GM21825 (cell line): ENCODE results near the gene SCGB3A1.

Source experiments
- ATAC-seq: cut with Tn5 transposase; IDR thresholded peaks from one replicate; pipeline ENCODE4 v1.9.1; 2021; ENCODE audit warnings: mild to moderate bottlenecking, moderate library complexity; ENCODE audit not compliant: unreplicated experiment

Gene SCGB3A1

DNA sequence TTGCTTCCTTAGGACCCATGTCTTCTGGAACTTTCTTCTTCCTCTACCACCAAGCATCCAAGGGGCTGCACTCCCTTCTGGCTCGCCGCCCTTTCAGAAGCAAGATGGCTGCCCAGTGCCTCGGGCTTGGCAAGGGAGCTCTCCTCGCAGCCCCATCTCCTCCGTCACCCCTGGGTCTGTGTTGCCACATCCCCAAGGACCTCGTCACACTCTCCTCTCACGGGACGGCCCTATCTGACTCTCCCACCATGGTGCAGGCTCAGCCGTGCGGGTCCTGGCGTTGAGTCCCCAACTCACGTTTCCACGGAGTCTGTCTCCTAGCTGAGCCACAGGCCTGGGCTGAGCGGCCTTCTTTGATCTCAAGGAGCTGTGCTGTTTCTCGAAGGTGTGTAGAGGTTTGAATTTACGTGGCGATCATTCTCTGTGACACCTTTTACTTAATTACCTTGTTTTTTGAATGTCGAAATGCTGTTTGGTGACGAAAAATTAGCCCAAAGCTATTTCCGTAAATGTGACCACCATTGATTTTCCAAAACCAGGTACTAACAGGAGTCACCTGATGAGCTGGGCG, 15.0 kb upstream of the SCGB3A1 start:
- no peak for ATAC-seq

- no peak for ATAC-seq
Observed at GRCh38 chr5:180605554-180606214, 14.4 kb upstream of the SCGB3A1 start.

DNA sequence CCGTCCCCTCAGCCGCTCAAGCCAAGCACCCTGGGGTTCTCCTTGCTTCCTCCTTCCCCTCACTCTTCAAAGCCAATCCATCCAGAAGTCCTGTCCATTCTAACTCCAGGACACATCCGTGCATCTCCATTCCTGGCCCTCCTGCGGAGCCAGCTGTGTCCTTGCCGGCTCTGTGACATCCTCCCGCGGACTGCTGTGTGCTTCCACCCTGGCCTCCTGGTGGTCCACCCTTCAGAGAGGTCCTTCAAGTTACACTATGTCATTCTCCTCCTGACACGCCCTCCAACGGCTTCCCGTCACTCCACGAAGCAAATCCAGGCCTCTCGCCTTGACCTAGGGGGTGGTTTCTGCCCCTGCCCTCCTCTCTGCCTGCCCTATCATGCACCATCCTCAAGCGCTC, 13.0 kb upstream of the SCGB3A1 start:
- ATAC-seq = no peak

DNA sequence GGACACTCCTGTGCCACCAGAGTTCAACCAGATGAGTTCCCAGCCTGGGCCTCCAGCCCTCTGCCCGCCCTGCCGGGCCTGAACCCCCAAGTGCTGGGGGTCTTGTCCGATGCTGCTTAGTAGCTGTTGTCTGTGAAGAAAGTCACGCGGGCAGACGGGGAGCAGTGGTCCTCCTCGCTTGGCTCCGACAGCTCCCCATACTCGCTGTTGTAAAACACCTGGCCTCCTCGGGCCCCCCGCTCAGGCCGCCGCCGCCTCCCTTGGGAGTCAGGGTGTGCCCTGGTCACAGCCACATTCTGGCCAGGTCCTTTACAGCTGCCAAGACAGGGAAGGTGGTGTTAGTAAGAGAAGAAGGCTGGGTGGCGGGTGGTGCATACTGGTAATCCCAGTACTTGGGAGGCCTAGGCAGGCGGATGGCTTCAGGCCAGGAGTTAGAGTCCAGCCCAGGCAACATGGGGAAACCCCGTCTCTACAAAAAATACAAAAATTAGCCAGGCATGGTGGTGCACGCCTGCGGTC, 11.8 kb upstream of the SCGB3A1 start:
- no peak for ATAC-seq

DNA sequence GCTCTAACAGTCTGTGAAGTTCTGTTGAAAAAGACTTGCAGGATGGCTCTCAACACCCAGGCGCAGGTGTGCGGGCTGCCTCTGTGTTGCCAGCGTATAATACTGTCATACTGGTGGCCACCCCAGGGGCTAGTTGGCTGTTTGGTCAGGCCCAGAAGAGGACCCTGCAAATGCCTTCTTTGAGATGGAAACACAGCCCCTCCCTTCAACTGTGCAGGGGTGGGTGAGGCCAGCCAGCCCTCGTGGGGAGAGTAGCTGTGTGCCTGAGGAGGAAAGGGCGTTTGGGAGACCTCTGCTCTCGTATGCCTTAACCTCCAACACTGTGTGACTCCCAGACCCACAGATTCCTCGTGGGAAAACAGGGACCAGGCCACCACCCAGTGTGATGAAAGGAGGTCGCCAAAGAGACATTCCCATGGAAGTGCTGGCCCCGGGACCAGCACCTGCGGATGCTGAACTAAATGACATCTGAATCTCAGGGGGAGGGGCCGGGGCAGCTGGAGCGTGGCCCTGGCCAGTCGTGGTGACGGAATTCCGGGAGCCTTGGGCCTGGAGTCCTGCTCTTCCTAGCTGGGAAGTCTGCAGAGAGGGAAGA, 11.3 kb upstream of the SCGB3A1 start:
- ATAC-seq = no peak

DNA sequence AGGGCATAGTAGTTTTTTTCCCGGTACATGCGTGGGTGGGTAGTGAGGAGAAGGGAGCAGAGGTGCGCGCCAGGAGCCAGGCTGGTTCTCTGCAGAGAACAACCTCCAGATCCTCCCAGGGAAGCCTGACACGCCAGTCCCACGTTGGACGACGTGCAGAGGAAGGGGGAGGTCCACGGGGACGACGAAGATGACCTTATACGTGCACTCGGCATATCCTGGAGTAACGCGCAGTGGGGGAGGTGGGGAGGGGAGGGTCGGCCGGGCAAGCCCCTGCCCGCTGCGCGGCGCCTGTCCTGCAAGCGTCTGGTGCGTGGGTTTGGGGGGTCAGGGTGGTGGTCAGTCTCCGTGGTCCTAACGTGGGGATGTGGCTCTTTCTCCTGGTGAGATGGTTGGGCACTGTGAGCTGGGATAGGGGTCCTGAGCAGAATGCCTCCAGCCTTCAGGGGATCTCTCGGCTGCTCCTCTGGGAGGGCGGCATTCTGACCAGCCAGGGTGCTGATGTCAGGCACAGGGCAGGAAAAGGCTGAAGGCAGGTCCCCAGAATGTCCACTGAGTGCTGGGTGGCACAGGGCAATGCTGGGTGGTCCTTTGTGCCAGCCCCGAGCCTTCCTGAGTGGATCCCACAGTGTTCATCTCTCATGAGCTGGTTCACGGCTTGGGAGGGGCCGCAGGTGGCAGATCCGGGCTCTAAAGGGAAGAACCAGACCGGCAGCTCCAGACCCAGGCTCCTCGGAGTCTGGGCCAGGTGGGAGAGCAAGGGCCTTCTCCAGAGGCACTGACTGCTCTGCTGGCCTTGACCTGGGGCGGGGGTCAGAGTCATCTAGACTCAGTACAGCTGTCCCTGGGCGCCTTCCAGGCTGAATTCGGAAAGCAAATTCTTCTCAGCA, 10.5 kb upstream of the SCGB3A1 start:
- ATAC-seq = no peak

DNA sequence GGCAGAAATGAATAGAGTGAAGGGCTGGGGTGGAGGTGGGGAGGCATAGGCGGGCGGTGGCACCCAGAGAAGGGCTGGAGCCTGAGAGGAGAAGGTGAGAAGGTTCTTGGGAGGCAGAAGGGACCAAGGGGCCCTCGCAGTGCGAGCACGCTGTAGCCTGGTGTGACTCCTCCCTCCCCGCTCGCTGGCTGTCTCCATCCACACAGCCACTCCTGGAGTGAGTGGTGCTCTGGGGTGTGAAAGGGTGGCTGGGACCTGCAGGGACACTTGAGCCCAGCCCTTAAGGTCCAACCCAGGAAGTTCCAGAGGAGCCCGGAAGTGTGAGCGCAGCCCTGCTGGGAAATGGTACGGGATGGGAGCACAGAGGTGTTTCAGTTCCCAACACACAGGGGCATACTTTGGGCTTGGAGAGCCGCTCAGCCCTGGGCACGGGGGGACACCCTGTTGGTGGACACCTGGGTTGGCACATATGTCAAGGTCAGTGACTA, 9.3 kb upstream of the SCGB3A1 start:
- no peak for ATAC-seq

GRCh38 chr5:180599981-180600553, 8.8 kb upstream of the SCGB3A1 start:
- no peak for ATAC-seq

DNA sequence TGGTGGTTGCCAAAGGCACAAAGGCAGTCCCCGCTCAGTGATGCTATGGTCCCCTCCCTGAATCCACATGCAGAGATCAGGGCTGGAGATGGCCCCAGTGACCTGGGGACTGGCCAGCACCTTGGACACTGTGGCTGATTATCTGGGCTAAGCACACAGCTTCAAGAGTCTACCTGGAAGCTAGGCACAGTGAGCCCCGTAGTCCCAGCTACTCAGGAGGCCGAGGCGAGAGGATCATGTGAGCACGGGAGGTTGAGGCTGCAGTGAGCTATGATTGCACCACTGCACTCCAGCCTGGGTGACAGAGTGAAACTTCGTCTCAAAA, 8.3 kb upstream of the SCGB3A1 start:
- no peak for ATAC-seq

GRCh38 chr5:180598797-180599589, 7.7 kb upstream of the SCGB3A1 start:
- ATAC-seq = no peak

- ATAC-seq = no peak
Observed at GRCh38 chr5:180598316-180598701, 7.0 kb upstream of the SCGB3A1 start.

- no peak for ATAC-seq
Observed at GRCh38 chr5:180596668-180597231, 5.5 kb upstream of the SCGB3A1 start.

GRCh38 chr5:180596115-180596667, 4.9 kb upstream of the SCGB3A1 start:
- ATAC-seq = no peak

DNA sequence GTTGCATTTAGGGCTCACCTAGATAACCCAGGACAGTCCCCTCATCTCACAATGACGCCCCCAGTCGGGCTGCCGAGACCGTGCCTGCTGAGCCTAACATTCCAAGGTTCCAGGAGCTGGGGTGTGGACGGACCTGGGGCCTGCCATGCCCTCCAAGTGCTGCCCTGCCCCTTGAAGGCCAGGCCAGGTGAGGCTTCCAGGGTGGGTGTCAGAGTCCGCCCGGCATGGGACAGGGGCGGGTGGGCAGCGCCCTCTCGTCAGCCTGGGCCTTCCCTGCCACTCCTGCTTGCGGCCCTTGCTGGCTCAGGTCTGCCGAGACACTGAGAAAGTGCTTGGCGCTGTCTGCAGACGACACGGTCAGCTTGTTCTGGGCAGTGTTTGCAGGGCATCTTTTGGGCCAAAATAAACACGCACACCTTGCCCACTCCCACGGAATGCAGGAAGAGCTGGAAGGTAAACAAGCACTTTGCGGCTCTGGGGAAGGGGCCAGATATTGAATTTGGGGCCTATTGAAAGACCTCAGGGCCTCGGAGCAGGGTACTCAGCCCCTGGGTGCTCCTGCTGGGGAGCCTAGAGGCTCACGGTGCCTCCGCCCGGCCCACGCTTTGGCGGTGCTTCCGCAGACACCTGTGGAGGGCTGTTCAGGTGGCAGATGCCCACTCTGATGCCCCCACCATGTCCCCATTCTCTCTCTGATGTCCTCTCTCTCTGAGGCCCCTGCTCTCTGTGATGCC, 4.2 kb upstream of the SCGB3A1 start:
- no peak for ATAC-seq

DNA sequence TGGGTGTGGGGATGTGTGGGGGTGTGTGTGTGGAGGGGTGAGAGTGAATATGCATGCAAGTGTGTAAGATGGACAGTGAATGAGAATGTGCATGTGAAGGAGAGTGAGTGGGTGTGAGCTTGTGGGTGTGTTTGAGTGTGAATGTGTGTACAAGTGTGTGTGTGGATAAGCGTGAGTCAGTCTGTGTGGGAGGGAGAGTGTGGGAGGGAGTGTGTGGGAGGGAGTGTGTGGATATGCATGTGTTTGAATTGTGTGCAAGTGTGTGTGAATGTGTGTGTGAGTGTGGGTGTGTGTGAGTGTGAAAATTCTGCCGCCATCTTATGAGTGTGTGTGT, 3.7 kb upstream of the SCGB3A1 start:
- ATAC-seq = no peak

GRCh38 chr5:180594311-180595045, 3.2 kb upstream of the SCGB3A1 start:
- ATAC-seq = no peak

DNA sequence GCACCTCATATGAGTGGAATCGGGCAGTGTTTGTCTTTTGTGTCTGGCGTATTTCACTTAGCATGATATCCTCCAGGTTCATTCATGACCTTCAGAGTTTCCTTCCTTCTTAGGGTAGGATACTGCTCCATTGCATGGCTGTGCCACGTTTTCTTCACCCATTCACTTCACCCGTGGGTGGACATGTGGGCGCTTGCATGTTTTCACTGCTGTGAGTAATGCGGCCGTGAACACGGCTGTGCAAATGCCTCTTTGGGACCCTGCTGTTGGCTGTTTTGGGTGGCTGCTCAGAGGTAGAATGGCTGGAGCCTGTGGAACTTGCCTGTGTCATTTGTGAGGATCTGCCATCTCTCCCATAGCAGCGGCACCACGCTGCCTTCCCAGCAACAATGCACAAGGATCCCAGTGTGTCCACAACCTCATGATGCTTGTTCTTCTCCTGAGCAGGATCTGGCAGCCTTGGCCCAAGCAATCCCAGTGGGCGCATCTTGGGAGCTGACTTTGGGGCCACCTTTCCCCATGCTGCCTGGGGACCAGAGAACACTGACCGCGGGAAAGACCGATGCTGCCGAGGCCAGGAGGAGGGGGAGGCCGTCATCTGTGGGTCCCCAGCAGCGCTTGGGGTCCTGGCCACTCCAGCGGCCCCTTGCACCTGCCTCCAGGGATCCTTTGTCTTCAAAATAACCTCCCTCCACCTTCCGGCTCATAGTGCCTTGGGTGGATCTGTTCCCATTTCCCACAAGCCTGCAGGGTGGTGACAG, 2.3 kb upstream of the SCGB3A1 start:
- ATAC-seq = no peak

- no peak for ATAC-seq
Observed at GRCh38 chr5:180592176-180592575, 877 bp upstream of the SCGB3A1 start.
